ENCODE results near the gene PRSS57. TPM values are rescaled to one million over a fixed set of nuclear protein-coding genes. Genes with fewer than 3 reads are reported as not detected.

PRSS57 gene
- total and polyA plus RNA-seq, 2 of the 13 experiments (the other 11 are each of a cell fraction or from before 2014, with no cell fraction given), result 0.12 TPM; not detected in 1

DNA sequence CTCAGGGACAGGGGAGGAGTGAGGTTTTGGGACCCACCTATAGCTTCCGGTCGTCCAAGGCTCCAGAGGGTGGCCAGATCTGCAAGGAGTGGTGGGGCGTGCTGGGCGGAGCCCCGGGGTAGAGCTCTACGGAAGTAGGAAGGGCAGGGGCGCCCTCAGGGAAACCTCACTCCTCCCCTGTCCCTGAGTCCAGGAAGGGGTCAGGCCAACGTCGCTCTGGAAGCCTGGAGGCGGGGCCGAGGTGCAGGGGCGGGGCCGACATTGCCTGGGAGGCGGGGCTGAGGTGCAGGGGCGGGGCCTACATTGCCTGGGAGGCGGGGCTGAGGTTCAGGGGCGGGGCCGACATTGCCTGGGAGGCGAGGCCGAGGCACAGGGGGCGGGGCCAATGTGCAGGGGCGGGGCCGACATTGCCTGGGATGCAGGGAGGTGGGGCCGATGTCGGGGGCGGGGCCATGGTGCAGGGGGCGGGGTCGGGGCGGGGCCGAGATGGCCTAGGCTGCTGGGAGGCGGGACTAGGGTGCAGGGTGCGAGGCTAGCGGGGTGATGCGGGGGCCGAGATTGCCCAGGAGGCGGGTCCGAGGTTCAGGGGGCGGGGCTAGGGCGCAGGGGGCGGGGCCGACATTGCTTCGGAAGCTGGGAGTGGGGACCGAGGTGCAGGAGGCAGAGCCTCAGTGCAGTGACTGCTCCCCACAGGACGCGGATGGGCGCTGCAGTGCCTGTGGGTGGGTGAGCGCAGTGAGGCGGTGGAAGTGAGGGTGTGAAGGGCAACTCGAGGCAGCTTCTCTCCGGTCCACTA lies 8.6 kb upstream of the PRSS57 start (continued):
- TF ChIP-seq, protein P1, sequence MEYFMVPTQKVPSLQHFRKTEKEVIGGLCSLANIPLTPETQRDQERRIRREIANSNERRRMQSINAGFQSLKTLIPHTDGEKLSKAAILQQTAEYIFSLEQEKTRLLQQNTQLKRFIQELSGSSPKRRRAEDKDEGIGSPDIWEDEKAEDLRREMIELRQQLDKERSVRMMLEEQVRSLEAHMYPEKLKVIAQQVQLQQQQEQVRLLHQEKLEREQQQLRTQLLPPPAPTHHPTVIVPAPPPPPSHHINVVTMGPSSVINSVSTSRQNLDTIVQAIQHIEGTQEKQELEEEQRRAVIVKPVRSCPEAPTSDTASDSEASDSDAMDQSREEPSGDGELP (IDR thresholded peaks at IDR 0.05; ENCODE audit: borderline replicate concordance, low read depth), result no peak
- TF ChIP-seq ZNF256 (CRISPR knock-in tag; conservative IDR thresholded peaks at IDR 0.05), result no peak
- TF ChIP-seq, protein P2, sequence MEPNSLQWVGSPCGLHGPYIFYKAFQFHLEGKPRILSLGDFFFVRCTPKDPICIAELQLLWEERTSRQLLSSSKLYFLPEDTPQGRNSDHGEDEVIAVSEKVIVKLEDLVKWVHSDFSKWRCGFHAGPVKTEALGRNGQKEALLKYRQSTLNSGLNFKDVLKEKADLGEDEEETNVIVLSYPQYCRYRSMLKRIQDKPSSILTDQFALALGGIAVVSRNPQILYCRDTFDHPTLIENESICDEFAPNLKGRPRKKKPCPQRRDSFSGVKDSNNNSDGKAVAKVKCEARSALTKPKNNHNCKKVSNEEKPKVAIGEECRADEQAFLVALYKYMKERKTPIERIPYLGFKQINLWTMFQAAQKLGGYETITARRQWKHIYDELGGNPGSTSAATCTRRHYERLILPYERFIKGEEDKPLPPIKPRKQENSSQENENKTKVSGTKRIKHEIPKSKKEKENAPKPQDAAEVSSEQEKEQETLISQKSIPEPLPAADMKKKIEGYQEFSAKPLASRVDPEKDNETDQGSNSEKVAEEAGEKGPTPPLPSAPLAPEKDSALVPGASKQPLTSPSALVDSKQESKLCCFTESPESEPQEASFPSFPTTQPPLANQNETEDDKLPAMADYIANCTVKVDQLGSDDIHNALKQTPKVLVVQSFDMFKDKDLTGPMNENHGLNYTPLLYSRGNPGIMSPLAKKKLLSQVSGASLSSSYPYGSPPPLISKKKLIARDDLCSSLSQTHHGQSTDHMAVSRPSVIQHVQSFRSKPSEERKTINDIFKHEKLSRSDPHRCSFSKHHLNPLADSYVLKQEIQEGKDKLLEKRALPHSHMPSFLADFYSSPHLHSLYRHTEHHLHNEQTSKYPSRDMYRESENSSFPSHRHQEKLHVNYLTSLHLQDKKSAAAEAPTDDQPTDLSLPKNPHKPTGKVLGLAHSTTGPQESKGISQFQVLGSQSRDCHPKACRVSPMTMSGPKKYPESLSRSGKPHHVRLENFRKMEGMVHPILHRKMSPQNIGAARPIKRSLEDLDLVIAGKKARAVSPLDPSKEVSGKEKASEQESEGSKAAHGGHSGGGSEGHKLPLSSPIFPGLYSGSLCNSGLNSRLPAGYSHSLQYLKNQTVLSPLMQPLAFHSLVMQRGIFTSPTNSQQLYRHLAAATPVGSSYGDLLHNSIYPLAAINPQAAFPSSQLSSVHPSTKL (CRISPR knock-in tag; IDR thresholded peaks at IDR 0.05), result no peak
- TF ChIP-seq, protein P3, sequence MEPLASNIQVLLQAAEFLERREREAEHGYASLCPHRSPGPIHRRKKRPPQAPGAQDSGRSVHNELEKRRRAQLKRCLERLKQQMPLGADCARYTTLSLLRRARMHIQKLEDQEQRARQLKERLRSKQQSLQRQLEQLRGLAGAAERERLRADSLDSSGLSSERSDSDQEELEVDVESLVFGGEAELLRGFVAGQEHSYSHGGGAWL (CRISPR knock-in tag; IDR thresholded peaks at IDR 0.05), result 0 out of 2 replicates have a peak, but pooled peaks have one; percentile 44
- 0 out of 2 replicates have a peak, but pooled peaks have one; percentile 38 for TF ChIP-seq RXRB (CRISPR knock-in tag; IDR thresholded peaks at IDR 0.05; ENCODE audit: borderline replicate concordance)
- peak; percentile 13; the same call in 1 of the 2 replicates for TF ChIP-seq HCFC1 (IDR thresholded peaks at IDR 0.05; ENCODE audit: low read depth, low read length)
- peak; percentile 62; the same call in 1 of the 2 replicates for TF ChIP-seq ZNF839 (CRISPR knock-in tag; IDR thresholded peaks at IDR 0.05; ENCODE audit: borderline replicate concordance)
- TF ChIP-seq, protein P4, sequence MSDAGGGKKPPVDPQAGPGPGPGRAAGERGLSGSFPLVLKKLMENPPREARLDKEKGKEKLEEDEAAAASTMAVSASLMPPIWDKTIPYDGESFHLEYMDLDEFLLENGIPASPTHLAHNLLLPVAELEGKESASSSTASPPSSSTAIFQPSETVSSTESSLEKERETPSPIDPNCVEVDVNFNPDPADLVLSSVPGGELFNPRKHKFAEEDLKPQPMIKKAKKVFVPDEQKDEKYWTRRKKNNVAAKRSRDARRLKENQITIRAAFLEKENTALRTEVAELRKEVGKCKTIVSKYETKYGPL (CRISPR knock-in tag; IDR thresholded peaks at IDR 0.05), result no peak
- TF ChIP-seq, protein P5, sequence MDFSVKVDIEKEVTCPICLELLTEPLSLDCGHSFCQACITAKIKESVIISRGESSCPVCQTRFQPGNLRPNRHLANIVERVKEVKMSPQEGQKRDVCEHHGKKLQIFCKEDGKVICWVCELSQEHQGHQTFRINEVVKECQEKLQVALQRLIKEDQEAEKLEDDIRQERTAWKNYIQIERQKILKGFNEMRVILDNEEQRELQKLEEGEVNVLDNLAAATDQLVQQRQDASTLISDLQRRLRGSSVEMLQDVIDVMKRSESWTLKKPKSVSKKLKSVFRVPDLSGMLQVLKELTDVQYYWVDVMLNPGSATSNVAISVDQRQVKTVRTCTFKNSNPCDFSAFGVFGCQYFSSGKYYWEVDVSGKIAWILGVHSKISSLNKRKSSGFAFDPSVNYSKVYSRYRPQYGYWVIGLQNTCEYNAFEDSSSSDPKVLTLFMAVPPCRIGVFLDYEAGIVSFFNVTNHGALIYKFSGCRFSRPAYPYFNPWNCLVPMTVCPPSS (IDR thresholded peaks at IDR 0.05), result no peak
- TF ChIP-seq ZNF234 (CRISPR knock-in tag; conservative IDR thresholded peaks at IDR 0.05), result no peak
- TF ChIP-seq SMAD3 (CRISPR knock-in tag; IDR thresholded peaks at IDR 0.05), result no peak
- TF ChIP-seq, protein P6, sequence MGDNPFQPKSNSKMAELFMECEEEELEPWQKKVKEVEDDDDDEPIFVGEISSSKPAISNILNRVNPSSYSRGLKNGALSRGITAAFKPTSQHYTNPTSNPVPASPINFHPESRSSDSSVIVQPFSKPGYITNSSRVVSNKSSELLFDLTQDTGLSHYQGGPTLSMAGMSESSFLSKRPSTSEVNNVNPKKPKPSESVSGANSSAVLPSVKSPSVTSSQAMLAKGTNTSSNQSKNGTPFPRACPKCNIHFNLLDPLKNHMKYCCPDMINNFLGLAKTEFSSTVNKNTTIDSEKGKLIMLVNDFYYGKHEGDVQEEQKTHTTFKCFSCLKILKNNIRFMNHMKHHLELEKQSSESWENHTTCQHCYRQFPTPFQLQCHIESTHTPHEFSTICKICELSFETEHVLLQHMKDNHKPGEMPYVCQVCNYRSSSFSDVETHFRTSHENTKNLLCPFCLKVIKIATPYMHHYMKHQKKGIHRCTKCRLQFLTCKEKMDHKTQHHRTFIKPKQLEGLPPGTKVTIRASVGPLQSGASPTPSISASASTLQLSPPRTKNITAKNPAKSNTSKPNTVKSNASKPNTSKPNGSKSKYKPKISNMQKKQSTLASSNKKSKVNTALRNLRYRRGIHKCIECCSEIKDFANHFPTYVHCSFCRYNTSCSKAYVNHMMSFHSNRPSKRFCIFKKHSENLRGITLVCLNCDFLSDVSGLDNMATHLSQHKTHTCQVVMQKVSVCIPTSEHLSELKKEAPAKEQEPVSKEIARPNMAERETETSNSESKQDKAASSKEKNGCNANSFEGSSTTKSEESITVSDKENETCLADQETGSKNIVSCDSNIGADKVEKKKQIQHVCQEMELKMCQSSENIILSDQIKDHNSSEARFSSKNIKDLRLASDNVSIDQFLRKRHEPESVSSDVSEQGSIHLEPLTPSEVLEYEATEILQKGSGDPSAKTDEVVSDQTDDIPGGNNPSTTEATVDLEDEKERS (CRISPR knock-in tag; IDR thresholded peaks at IDR 0.05), result no peak
- TF ChIP-seq, protein P7, sequence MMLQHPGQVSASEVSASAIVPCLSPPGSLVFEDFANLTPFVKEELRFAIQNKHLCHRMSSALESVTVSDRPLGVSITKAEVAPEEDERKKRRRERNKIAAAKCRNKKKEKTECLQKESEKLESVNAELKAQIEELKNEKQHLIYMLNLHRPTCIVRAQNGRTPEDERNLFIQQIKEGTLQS (CRISPR knock-in tag; IDR thresholded peaks at IDR 0.05), result no peak
- TF ChIP-seq IRF2 (CRISPR knock-in tag; IDR thresholded peaks at IDR 0.05), result peak; percentile 39; the same call in 1 of the 2 replicates
- peak; percentile 73; the same call in 1 of the 2 replicates for TF ChIP-seq ZNF329 (CRISPR knock-in tag; IDR thresholded peaks at IDR 0.05; ENCODE audit: low read depth)
- TF ChIP-seq KDM5B (CRISPR knock-in tag; IDR thresholded peaks at IDR 0.05; ENCODE audit: borderline replicate concordance), result peak; percentile 71; the same call in 1 of the 2 replicates
- TF ChIP-seq ZNF563 (CRISPR knock-in tag; IDR thresholded peaks at IDR 0.05), result no peak; the same call in 1 of the 2 replicates
- TF ChIP-seq MXD4 (CRISPR knock-in tag; IDR thresholded peaks at IDR 0.05), result no peak

Data from HepG2 (cell line).